Thyroid gland (tissue), 4 donors: Measurements from ENCODE around the gene PLEKHM3. TPM values are rescaled to one million over a fixed set of nuclear protein-coding genes. Genes with fewer than 3 reads are reported as not detected.

ENCODE experiments used
- DNase-seq, 2 donors: peaks; one replicate each; pipeline ENCODE4 v3.0.0-alpha.2; 2019
- H3K27ac ChIP-seq, 3 donors: fragments of 200-600 bp; sonication (generic); 1 replicate in 2 of 3; 2 replicates in 1 of 3; pipeline ENCODE4 v1.5.1; 2016 to 2019; ENCODE audit warnings: mild to moderate bottlenecking in 1 of 3, moderate library complexity in 1 of 3
- H3K27me3 ChIP-seq: fragments of 200-600 bp; sonication (generic); one replicate; pipeline ENCODE4 v1.5.1; 2019
- H3K36me3 ChIP-seq, 2 donors: fragments of 200-600 bp; sonication (generic); one replicate each; pipeline ENCODE4 v1.5.1; 2016 to 2019
- H3K4me1 ChIP-seq, 2 donors: fragments of 200-600 bp; sonication (generic); one replicate each; pipeline ENCODE4 v1.5.1; 2017 to 2019
- H3K4me3 ChIP-seq, 3 donors: fragments of 200-600 bp; sonication (generic); replicated peaks in 1 of 3; 1 replicate in 2 of 3; 2 replicates in 1 of 3; pipeline ENCODE4 v1.5.1; 2016; ENCODE audit warnings: mild to moderate bottlenecking in 1 of 3
- H3K9me3 ChIP-seq: fragments of 200-600 bp; sonication (generic); one replicate; pipeline ENCODE4 v1.5.1; 2017
- CTCF ChIP-seq, 6 experiments: fragments of 200-600 bp in 3 of 6; fragments of 450-650 bp in 3 of 6; sonication (generic) in 3 of 6; IDR thresholded peaks; one replicate each; pipeline ENCODE4 v1.5.1; 2016 to 2019; ENCODE audit warnings: antibody characterized with exemption in 6 of 6, mild to moderate bottlenecking in 2 of 6, inconsistent platforms in 1 of 6, moderate library complexity in 1 of 6
- POLR2A ChIP-seq, 2 donors: fragments of 450-650 bp; IDR thresholded peaks; one replicate each; pipeline ENCODE4 v1.6.1; 2017; ENCODE audit warnings: antibody characterized with exemption in 2 of 2, mild to moderate bottlenecking in 2 of 2, moderate library complexity in 1 of 2
- WGBS, 2 donors: methylation state at CpG; one replicate each; pipeline ENCODE4 v1.1.5; 2017; 5-methylcytosine and 5-hydroxymethylcytosine counted together
- intact Hi-C: fragments of 100-400 bp; cut with DNase I; formaldehyde crosslinking; loops from one replicate; pipeline ENCODE4 v1.15.1; 2023
- total RNA-seq, 4 donors: library from RNA; depleted of rRNA; stranded (reverse); fragments of >200 nt; gene quantifications; one replicate each; pipeline ENCODE4 v1.2.3, GENCODE V29; 2016

The PLEKHM3 gene
- total RNA-seq, 4 donors from 2014 or later: 42.2 to 53.0 (median 44.5) TPM

GRCh38 chr2:207925601-207926000 lies 99.7 kb downstream of the PLEKHM3 start:
- H3K4me1 ChIP-seq: peaks cover 10 to 24% of the 10 kb centered on the region in 2 donors
- H3K4me3 ChIP-seq: no peak overlapping the region
- H3K9me3 ChIP-seq: no peaks in the 10 kb centered on the region
- intact Hi-C loops: no loop called here
- H3K27ac ChIP-seq: peak overlapping the region in 2 of 3 donors; percentile 5 to 15
- H3K27me3 ChIP-seq: no peaks in the 10 kb centered on the region
- no peaks in the 10 kb centered on the region for H3K36me3 ChIP-seq
- no peak for TF ChIP-seq CTCF (IDR thresholded peaks at IDR 0.05)
- no peak for TF ChIP-seq POLR2A (IDR thresholded peaks at IDR 0.05)
- DNase-seq: no peak
- 93 to 97% methylated on average over 8 of the region's 8 CpGs for WGBS, 2 donors

- Histone ChIP-seq H3K27me3 (no peaks in the 10 kb centered on the region), H3K27ac (no peak overlapping the region), H3K4me3 (no peak overlapping the region), H3K36me3 (no peaks in the 10 kb centered on the region), H3K9me3 (no peaks in the 10 kb centered on the region), H3K4me1 (peaks cover 10 to 29% of the 10 kb centered on the region in 2 donors)
- intact Hi-C loops: no loop called here
- TF ChIP-seq POLR2A (IDR thresholded peaks at IDR 0.05): no peak
- no peak for TF ChIP-seq CTCF (IDR thresholded peaks at IDR 0.05)
- DNase-seq: no peak
Measured at GRCh38 chr2:207921606-207922005, 103.7 kb downstream of the PLEKHM3 start.

GRCh38 chr2:207920721-207921120 lies 104.6 kb downstream of the PLEKHM3 start:
- DNase-seq: peak; percentile 74 to 84
- intact Hi-C loops: no loop called here
- Histone ChIP-seq H3K36me3 (no peaks in the 10 kb centered on the region), H3K4me1 (peaks cover 3 to 20% of the 10 kb centered on the region in 2 donors), H3K9me3 (no peaks in the 10 kb centered on the region), H3K4me3 (no peak overlapping the region), H3K27ac (peak overlapping the region in 1 of 3 donors; percentile 38), H3K27me3 (no peaks in the 10 kb centered on the region)
- WGBS, 2 donors: 37 to 46% methylated on average over 6 of the region's 6 CpGs
- TF ChIP-seq POLR2A (IDR thresholded peaks at IDR 0.05): no peak
- TF ChIP-seq CTCF (IDR thresholded peaks at IDR 0.05): no peak

- Histone ChIP-seq H3K27ac (peak overlapping the region in 1 of 3 donors; percentile 38), H3K4me3 (no peak overlapping the region), H3K27me3 (no peaks in the 10 kb centered on the region), H3K9me3 (no peaks in the 10 kb centered on the region), H3K36me3 (no peaks in the 10 kb centered on the region), H3K4me1 (peaks cover 3 to 16% of the 10 kb centered on the region in 2 donors)
- 74 to 78% methylated on average over 3 of the region's 3 CpGs for WGBS, 2 donors
- TF ChIP-seq CTCF (IDR thresholded peaks at IDR 0.05) (no peak), POLR2A (IDR thresholded peaks at IDR 0.05) (no peak)
- intact Hi-C loops: no loop called here
- no peak for DNase-seq
Measured at GRCh38 chr2:207920321-207920720, 105.0 kb downstream of the PLEKHM3 start.

GRCh38 chr2:207919164-207919919 lies 106.0 kb downstream of the PLEKHM3 start:
- 90 to 93% methylated on average over 8 of the region's 8 CpGs for WGBS, 2 donors
- H3K4me3 ChIP-seq: no peak overlapping the region
- peak overlapping the region in 1 of 3 donors; percentile 38 for H3K27ac ChIP-seq
- TF ChIP-seq CTCF (IDR thresholded peaks at IDR 0.05) (no peak), POLR2A (IDR thresholded peaks at IDR 0.05) (no peak)
- intact Hi-C loops: no loop called here
- DNase-seq: no peak
- peaks cover 3 to 15% of the 10 kb centered on the region in 2 donors for H3K4me1 ChIP-seq
- no peaks in the 10 kb centered on the region for H3K9me3 ChIP-seq
- H3K36me3 ChIP-seq: no peaks in the 10 kb centered on the region
- no peaks in the 10 kb centered on the region for H3K27me3 ChIP-seq
